Measurements from ENCODE around the gene CD2.

- TF ChIP-seq CTCF (IDR thresholded peaks at IDR 0.05; ENCODE audit: low read depth, low read length) (no peak), POLR2A (IDR thresholded peaks at IDR 0.05; ENCODE audit: extremely low read depth, insufficient read length) (no peak)
- TF ChIP-seq, protein P1, sequence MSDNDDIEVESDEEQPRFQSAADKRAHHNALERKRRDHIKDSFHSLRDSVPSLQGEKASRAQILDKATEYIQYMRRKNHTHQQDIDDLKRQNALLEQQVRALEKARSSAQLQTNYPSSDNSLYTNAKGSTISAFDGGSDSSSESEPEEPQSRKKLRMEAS (IDR thresholded peaks at IDR 0.05; ENCODE audit: low read depth, low read length) = no peak
These were observed 5.4 kb downstream of the CD2 start for GRCh38 chr1:116759636-116760035.

Measured in NB4 (cell line).